Muscle layer of duodenum (tissue), 2 donors: ENCODE data around the gene TMTC2.

ENCODE experiments used
- H3K27ac ChIP-seq: one replicate; pipeline ENCODE4 v1.7.0; 2013; ENCODE audit warnings: mild to moderate bottlenecking, low read length
- H3K27me3 ChIP-seq: one replicate; pipeline ENCODE4 v1.7.0; 2013; ENCODE audit warnings: low read depth, mild to moderate bottlenecking, control low read depth, low read length
- H3K36me3 ChIP-seq, 2 donors: one replicate each; pipeline ENCODE4 v1.7.0; 2013; ENCODE audit warnings: low read length in 2 of 2, control low read depth in 1 of 2, mild to moderate bottlenecking in 1 of 2; ENCODE audit not compliant: insufficient read depth in 2 of 2, control insufficient read depth in 1 of 2
- H3K4me1 ChIP-seq, 2 donors: one replicate each; pipeline ENCODE4 v1.7.0; 2013; ENCODE audit warnings: low read length in 2 of 2, mild to moderate bottlenecking in 2 of 2, control low read depth in 1 of 2, moderate library complexity in 1 of 2; ENCODE audit not compliant: insufficient read depth in 2 of 2, control insufficient read depth in 1 of 2
- H3K4me3 ChIP-seq, 2 donors: one replicate each; pipeline ENCODE4 v1.7.0; 2013; ENCODE audit warnings: low read length in 2 of 2, low read depth in 1 of 2, mild to moderate bottlenecking in 1 of 2
- H3K9me3 ChIP-seq, 2 donors: one replicate each; pipeline ENCODE4 v1.7.0; 2013; ENCODE audit warnings: low read length in 2 of 2, control low read depth in 1 of 2, mild to moderate bottlenecking in 1 of 2; ENCODE audit not compliant: control insufficient read depth in 1 of 2
- donor health status: healthy.

TMTC2 gene

DNA sequence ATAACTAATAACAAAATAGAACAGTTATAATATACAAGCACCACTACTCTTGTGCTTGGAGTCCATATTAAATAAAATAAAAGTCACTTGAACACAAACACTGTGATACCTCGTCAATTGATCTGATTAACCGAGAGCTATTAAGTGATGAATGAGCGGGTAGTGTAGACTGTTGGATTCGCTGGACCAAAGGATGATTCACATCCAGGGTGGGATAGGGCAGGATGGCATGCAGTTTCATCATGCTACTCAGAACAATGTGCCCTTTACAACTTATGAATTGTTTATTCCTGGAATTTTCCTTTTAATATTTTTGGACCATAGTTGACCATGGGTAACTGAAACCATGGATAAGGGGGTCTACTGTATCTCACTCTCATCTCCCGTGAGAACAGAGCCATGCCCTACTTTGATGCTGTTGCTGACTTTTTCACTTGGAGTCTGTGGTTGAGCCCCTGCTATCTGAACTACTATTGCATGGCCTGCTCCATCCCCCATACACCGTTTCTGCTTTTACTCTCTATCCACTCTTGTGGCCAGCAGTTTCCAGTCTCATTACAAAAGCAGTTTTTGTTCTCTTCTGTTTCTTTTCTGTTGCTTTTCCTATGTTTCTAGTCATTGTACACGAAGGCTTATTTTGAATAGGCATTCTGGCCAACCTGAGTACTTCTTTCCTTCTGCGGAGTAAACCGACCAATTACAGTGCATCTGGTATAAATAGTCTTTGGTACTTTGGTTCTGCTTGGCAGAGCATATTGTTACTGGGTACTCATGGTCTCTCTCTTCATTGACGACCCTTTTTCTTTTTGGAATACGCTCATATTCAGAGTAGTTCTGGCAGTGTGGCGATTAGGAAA, 12.2 kb downstream of the TMTC2 start:
- Histone ChIP-seq H3K4me1 (peaks cover 0 to 15% of the 10 kb centered on the region in 2 donors), H3K27ac (no peak overlapping the region), H3K27me3 (no peaks in the 10 kb centered on the region), H3K36me3 (no peaks in the 10 kb centered on the region), H3K9me3 (no peaks in the 10 kb centered on the region), H3K4me3 (no peak overlapping the region)

DNA sequence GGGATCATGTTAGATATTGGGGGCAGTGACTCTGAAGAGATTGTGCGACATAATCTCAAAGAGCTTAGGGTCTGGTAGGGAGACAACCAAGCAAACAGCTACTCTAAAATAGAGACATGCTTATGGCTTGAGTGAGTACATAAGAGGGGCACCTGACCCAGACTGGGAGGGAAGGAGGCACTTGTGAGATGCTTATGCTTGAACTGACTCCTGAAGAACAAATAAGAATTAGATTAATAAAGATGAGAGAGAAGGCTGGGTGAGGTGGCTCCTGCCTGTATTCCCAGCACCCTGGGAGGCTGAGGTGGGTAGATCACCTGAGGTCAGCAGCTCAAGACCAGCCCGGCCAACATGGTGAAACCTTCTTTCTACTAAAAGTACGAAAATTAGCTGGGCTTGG, 19.1 kb downstream of the TMTC2 start:
- H3K27ac ChIP-seq: no peak overlapping the region
- no peaks in the 10 kb centered on the region for H3K36me3 ChIP-seq
- H3K4me1 ChIP-seq: peaks cover 0 to 10% of the 10 kb centered on the region in 2 donors
- H3K9me3 ChIP-seq: no peaks in the 10 kb centered on the region
- no peak overlapping the region for H3K4me3 ChIP-seq
- H3K27me3 ChIP-seq: no peaks in the 10 kb centered on the region

DNA sequence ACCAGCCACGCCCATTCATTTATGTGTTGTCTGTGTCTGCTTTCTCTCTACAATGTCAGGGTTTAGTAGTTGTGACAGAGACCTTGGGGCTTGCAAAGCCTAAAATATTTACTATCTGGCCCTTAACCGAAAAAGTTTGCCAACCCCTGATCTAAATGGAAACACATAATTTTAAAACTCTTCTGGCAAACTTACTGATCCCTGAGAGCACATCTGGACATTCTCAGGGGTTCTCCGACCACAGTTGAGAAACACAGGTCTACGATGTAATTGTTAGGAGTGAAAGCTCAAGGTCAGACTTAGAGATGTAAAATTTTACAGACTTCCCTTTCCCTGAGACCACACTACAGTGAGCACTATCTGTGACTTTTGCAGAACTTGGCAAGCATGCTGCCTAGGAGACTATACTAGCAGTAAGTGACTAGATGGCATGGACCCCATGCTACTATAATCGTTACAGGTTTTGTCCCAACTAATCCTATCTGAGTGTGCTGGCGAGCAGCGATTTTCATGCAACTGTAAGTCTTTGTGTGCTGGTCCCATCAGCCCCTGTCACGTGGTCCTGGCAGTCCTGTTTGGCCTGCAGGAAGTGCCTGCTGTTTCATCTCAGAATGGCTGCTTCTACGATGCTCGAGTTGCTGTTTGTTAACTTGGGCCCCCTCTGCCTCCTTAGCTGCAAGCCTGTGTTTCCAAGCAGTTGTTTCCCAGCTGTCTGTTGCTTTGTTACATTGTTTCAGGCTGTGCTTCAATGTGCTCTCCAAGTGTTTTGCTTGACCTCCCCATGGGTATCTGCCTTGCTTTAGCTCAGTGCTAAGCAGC, 21.6 kb downstream of the TMTC2 start:
- Histone ChIP-seq H3K36me3 (no peaks in the 10 kb centered on the region), H3K9me3 (no peaks in the 10 kb centered on the region), H3K4me3 (peak overlapping the region in 1 of 2 donors; percentile 16), H3K27ac (no peak overlapping the region), H3K27me3 (no peaks in the 10 kb centered on the region), H3K4me1 (peaks cover 0 to 10% of the 10 kb centered on the region in 2 donors)

DNA sequence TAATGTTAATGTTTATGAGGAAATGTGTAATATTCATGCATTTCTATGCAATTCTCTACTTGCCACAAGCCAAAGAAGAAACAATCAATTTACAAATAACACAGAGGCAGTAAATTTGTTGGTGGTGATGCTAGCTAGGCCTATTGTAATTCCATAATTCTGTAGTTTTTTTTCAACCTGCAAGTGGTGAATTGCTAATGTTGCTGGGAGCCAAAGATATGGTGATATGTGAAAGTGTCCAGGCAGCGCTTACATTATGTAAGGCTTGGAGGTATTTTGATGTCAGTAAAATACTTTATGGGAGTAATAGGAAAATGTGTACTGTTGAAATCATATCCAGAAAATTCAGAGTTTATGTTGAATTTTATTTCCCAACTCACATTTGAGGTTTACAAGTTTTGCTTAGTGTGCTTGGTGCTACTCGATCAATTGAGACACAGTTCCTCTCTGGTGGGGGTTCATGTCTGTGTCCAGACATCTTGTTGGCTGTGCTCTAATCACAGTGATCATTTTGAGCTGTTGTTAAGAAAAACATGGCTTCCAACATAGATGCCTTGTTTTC, 23.2 kb downstream of the TMTC2 start:
- Histone ChIP-seq H3K27ac (no peak overlapping the region), H3K27me3 (no peaks in the 10 kb centered on the region), H3K9me3 (no peaks in the 10 kb centered on the region), H3K4me3 (no peak overlapping the region), H3K4me1 (peaks cover 0 to 10% of the 10 kb centered on the region in 2 donors), H3K36me3 (no peaks in the 10 kb centered on the region)

DNA sequence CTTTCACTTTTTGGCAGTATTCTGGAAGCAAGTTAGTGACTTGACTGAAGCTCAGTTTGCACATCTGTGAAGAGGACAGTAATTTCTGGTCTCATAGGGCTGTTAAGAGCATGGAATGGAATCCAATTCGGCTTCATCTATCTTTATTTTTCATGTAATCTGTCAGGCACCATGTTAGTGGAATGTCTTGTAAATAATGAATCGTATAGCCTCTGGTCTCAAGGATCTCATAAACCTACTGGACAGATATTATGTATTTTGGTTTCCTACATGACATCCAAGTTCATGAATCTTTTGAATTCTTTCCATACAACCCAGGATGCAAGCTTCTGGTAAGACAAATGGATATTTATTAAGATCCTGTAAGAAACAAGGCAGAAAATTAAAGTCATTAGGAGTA, 24.0 kb downstream of the TMTC2 start:
- Histone ChIP-seq H3K27ac (no peak overlapping the region), H3K27me3 (no peaks in the 10 kb centered on the region), H3K4me3 (no peak overlapping the region), H3K9me3 (no peaks in the 10 kb centered on the region), H3K4me1 (peaks cover 0 to 13% of the 10 kb centered on the region in 2 donors), H3K36me3 (no peaks in the 10 kb centered on the region)

DNA sequence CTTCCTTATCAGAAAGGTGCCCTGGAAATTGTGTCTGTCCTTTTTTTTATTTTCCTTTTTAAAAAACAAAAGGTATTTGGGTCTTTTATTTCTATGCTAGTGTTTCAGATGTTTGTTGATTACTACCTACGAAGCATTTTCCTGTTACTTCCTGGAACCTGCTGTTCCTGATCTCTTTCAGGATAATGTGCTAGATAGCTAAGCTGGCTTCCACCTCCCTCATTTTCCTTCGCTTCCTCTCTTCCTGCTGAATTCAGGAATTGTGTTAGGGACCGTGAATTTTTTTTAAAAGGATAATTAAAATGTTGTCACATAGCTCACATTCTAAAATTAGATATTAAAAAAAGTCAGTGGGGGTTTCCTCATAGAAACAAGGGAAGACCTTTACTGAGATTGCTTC, 27.7 kb downstream of the TMTC2 start:
- H3K4me1 ChIP-seq: peaks cover 0 to 3% of the 10 kb centered on the region in 2 donors
- H3K27me3 ChIP-seq: no peaks in the 10 kb centered on the region
- no peaks in the 10 kb centered on the region for H3K9me3 ChIP-seq
- no peak overlapping the region for H3K27ac ChIP-seq
- H3K36me3 ChIP-seq: no peaks in the 10 kb centered on the region
- H3K4me3 ChIP-seq: no peak overlapping the region

DNA sequence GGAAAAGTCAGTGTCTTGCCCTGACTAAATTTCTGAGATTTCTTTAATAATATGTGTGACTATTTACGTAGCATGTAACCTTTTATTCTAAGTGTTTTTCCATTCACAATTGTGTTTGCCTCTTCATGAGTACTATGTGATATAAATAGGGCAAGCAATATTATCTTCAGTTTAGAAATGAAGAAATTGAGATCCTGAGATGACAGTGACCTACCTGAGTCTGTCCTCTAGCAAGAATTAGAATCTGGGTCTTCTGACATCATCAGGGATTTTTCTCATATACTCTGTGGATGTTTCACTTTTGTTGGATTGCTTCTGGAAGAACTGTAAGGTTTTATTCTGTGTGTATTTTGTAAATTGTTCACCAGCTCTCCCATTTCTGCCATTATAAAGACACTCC, 35.0 kb downstream of the TMTC2 start:
- Histone ChIP-seq H3K27me3 (no peaks in the 10 kb centered on the region), H3K9me3 (no peaks in the 10 kb centered on the region), H3K36me3 (no peaks in the 10 kb centered on the region), H3K4me1 (no peaks in the 10 kb centered on the region), H3K4me3 (no peak overlapping the region), H3K27ac (no peak overlapping the region)

DNA sequence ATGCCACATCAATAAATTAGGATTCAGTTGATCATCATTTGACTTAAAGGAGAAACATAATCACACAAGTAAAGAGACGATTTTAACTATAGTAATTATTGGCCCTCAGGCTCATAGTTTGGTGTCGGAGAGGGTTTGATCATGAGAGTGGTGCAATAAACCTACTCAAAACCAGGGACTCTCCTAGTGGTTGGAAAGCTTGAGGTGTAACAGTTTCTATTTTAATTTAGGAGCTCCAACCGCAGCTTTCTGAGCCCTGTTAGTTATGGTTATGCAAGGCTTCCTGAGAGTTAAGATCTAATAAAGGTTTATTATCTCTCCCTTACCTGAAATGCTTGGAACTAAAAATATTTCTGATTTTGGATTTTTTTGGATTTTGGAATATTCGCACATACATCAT, 36.4 kb downstream of the TMTC2 start:
- Histone ChIP-seq H3K4me1 (no peaks in the 10 kb centered on the region), H3K27ac (no peak overlapping the region), H3K9me3 (no peaks in the 10 kb centered on the region)

DNA sequence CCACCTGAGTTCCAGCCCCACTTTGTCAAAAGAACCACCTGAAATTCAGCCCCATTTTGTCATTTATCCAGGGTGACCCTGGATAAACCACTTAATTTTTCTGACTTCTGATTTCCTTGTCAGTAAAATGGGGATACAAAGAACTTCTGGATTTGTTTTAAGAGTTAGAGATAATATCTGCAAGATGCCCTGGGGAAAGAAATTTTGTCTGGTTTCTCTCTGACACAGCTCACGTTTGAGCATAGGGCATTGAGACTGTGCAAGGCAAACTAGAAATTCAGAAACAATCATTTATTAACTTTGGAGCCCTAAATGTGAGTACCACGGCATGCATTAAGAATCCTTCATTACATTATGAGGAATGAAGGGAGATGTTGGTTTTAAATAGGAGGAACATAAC, 37.2 kb downstream of the TMTC2 start:
- Histone ChIP-seq H3K9me3 (no peaks in the 10 kb centered on the region), H3K36me3 (no peaks in the 10 kb centered on the region), H3K27me3 (no peaks in the 10 kb centered on the region), H3K27ac (no peak overlapping the region), H3K4me3 (no peak overlapping the region), H3K4me1 (no peaks in the 10 kb centered on the region)

More for the DNA sequence above, 36.4 kb downstream of the TMTC2 start:
- Histone ChIP-seq H3K36me3 (no peaks in the 10 kb centered on the region), H3K27me3 (no peaks in the 10 kb centered on the region), H3K4me3 (no peak overlapping the region)

DNA sequence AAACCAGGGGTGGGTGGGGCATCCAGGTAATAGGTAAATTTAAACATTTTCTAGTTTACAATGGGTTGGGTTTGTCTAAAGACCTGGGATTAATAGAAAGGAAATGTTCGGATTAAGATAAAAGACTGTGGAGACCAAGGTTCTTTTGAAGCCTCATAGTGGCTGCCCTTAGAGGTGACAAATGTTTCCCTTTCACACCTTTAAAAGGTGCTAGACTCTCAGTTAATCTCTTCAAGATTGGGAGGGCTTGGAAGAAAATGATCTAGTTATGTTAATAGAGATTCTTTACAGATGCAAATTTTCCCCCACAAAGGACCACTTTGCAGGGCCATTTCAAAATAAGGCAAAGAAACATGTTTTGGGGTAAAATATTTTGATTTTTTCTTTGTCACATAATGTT, 39.0 kb downstream of the TMTC2 start:
- H3K4me1 ChIP-seq: no peaks in the 10 kb centered on the region
- H3K36me3 ChIP-seq: no peaks in the 10 kb centered on the region
- no peak overlapping the region for H3K27ac ChIP-seq
- no peaks in the 10 kb centered on the region for H3K27me3 ChIP-seq
- H3K4me3 ChIP-seq: no peak overlapping the region
- H3K9me3 ChIP-seq: no peaks in the 10 kb centered on the region

DNA sequence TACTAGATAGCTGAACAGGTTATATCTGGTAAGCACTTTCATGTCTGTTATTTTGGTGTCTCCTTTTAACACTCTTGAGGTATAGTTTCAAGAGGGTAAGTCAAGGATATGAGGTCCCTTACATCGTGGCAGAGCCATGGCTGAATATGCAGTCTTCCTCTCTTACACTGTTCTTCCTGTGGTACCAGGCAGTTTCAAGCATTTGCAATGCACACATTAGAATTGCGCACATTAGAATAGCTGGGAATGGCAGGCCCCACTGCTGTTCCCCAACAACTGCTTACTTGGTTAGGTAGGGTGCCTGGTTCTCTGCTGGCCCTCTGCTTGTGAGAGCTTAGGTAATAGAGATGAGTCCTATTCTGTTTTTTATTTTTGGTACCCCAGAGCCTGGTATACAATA, 41.2 kb downstream of the TMTC2 start:
- Histone ChIP-seq H3K4me1 (no peaks in the 10 kb centered on the region), H3K27ac (no peak overlapping the region), H3K36me3 (no peaks in the 10 kb centered on the region), H3K9me3 (no peaks in the 10 kb centered on the region), H3K4me3 (no peak overlapping the region), H3K27me3 (no peaks in the 10 kb centered on the region)
